HFF-Myc (cell line): ENCODE data around the gene MTR.

Experiments used
- DNase-seq: peaks from one replicate; pipeline ENCODE4 v3.0.0-alpha.2; 2011; ENCODE audit warnings: low read depth; ENCODE audit errors: extremely low read depth
- H3K4me3 ChIP-seq: replicated peaks from 2 replicates; pipeline ENCODE4 v1.5.1; 2011; ENCODE audit warnings: low read depth, mild to moderate bottlenecking, control low read depth, low read length
- CTCF ChIP-seq: IDR thresholded peaks from 2 replicates; pipeline ENCODE4 v1.5.1; 2012; ENCODE audit warnings: mild to moderate bottlenecking, low read depth, low read length, control low read depth; ENCODE audit errors: missing control alignments

The MTR gene

DNA sequence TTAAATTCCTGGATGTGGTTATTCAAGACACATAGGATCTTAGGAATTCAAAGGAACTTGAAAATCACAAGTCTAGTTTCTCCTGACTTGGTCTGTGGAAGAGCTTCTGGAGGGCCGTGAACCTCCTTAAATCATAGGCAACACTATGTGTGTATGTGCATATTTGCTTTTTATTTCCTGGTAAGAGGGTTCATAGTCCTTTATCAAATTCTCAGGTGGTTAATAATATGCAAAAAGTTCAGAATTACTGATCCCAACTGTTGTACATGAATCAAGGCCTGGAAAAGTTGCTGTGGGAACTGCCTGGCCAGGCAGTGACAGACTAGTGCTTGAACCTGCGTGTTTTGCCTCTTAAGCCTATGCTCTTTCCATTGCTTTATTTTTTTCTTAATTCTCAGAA is 12.9 kb downstream of the MTR start:
- no peak for TF ChIP-seq CTCF
- H3K4me3 ChIP-seq: no peak overlapping the region
- DNase-seq: no peak

- no peak for DNase-seq
- H3K4me3 ChIP-seq: no peak overlapping the region
- TF ChIP-seq CTCF: no peak
These were observed 13.6 kb downstream of the MTR start for GRCh38 chr1:236808564-236809130.

DNA sequence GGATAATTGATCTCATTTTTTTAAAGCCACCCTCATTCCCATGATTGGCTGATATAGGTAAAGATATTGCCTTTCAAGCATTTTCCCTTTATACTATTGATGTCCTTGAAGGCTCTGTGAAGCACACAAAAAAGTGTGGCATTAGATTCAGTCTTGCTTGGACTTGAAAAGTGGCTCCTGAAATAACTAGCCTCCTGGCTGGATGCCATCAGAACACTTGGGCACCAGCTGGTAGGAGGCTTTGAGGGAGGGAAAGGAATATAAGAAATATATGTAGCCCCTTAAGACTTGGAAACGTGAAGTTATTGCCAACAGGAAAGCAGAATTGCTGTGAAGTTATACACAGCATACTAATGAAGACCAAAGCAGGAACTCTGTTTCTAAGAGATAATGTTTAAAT is 14.1 kb downstream of the MTR start:
- no peak for TF ChIP-seq CTCF
- DNase-seq: no peak
- H3K4me3 ChIP-seq: no peak overlapping the region

- H3K4me3 ChIP-seq: no peak overlapping the region
- no peak for DNase-seq
- no peak for TF ChIP-seq CTCF
These were observed 14.9 kb downstream of the MTR start for GRCh38 chr1:236810018-236810417.

DNA sequence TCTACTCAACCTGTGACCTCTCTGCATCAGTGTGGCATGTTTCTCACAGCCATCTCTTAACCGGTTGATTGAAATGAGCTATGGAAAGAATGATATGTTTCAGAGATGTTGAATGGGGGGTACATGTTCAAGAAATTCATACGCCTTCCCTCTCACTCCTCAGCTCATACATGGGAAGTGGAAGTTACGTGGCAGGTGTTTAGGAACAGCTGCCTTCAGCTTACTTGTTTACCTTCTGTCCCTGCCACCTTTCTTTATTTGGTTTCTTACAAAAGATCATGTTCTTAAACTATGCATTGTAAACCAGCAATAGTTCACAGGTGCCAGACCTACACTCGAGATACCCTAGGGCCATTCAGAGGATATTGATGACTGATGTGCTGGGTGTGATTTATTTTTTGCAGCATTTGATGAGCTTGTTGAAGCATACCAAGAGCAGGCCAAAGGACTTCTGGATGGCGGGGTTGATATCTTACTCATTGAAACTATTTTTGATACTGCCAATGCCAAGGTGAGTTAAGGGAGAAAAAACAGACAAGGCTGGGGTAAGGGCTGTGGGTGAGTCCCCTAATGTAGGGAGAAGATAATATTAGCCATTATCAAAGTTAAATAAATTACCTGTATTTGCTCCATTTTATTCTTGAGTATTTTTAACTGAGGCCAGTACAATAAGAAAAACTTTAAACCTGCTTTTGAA is 17.4 kb downstream of the MTR start:
- H3K4me3 ChIP-seq: no peak overlapping the region
- no peak for DNase-seq
- TF ChIP-seq CTCF: no peak

DNA sequence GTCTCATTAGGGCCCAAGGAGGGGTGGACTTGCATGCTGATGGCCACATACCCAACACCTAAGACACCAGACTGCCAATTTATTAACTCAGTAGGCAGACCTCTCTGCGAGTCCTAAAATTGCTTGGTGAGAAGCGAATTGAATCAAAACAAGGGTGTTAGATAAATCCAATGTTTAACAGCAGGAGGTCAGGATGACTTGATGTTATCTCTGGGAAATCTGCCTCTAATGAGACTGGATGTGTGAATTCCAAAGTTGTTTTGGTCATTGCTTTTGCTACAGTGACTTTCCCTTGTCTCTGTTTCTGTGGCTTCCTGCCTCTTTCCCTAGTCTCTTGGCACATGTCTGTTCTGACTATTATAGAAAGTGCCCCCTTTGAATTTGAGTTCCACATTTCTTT is 20.8 kb downstream of the MTR start:
- no peak overlapping the region for H3K4me3 ChIP-seq
- no peak for DNase-seq
- TF ChIP-seq CTCF: no peak

DNA sequence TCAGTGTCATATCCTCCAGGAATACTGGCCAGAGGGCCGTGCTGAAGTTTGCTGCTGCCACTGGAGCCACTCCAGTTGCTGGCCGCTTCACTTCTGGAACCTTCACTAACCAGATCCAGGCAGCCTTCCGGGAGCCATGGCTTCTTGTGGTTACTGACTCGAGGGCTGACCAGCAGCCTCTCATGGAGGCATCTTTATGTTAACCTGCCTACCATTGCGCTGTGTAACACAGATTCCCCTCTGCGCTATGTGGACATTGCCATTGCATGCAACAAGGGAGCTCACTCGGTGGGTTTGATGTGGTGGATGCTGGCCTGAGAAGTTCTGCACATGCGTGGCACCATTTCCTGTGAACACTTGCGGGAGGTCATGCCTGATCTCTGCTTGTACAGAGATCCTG is 24.8 kb downstream of the MTR start:
- DNase-seq: no peak
- H3K4me3 ChIP-seq: no peak overlapping the region
- TF ChIP-seq CTCF: no peak
